ENCODE results near the gene NANP. TPM values are rescaled to one million over a fixed set of nuclear protein-coding genes. Genes with fewer than 3 reads are reported as not detected.
"Not testable (repeated sequence)": the region's sequence is repeated elsewhere in the genome, so short reads cannot be mapped to it uniquely, and the experiment has no call there.

The NANP gene
- total RNA-seq, 2 donors from 2014 or later: 6.5 to 10.4 TPM

- no peaks in the 10 kb centered on the region for H3K9me3 Mint-ChIP-seq
- no peaks in the 10 kb centered on the region for H3K4me1 ChIP-seq (ENCODE audit: control insufficient read depth, insufficient read depth, low read length)
- H3K27ac ChIP-seq (ENCODE audit: low read depth, low read length): no peak overlapping the region
- no peaks in the 10 kb centered on the region for H3K36me3 Mint-ChIP-seq (ENCODE audit: low read depth)
- WGBS, 2 experiments (ENCODE audit: insufficient coverage in 1 of 2, insufficient read length in 1 of 2): 91 to 100% methylated on average over 3 to 6 of the region's 7 CpGs
- H3K27ac Mint-ChIP-seq: no peak overlapping the region
- no peaks in the 10 kb centered on the region for H3K4me1 Mint-ChIP-seq
- H3K9me3 ChIP-seq (ENCODE audit: control insufficient read depth, low read length): no peaks in the 10 kb centered on the region
- no peak overlapping the region for H3K4me3 ChIP-seq (ENCODE audit: low read length)
- TF ChIP-seq CTCF (conservative IDR thresholded peaks at IDR 0.05): no peak
- no peak overlapping the region for H3K4me3 Mint-ChIP-seq
- no peaks in the 10 kb centered on the region for H3K27me3 Mint-ChIP-seq (ENCODE audit: insufficient read depth)
- no peaks in the 10 kb centered on the region for H3K27me3 ChIP-seq (ENCODE audit: control insufficient read depth, insufficient read depth, low read length, poor library complexity, severe bottlenecking)
- no peak for DNase-seq
- no peak overlapping the region for H3K9ac ChIP-seq (ENCODE audit: extremely low read depth, low read length, poor library complexity, severe bottlenecking)
- no peaks in the 10 kb centered on the region for H3K36me3 ChIP-seq (ENCODE audit: control insufficient read depth, insufficient read depth, low read length)
Observed at GRCh38 chr20:25605148-25605547, 18.7 kb downstream of the NANP start.

- Mint-ChIP-seq H3K4me3 (no peak overlapping the region), H3K27me3 (ENCODE audit: insufficient read depth) (no peaks in the 10 kb centered on the region), H3K4me1 (no peaks in the 10 kb centered on the region), H3K36me3 (ENCODE audit: low read depth) (no peaks in the 10 kb centered on the region), H3K27ac (no peak overlapping the region), H3K9me3 (no peaks in the 10 kb centered on the region)
- Histone ChIP-seq H3K4me3 (ENCODE audit: low read length) (no peak overlapping the region), H3K36me3 (ENCODE audit: control insufficient read depth, insufficient read depth, low read length) (no peaks in the 10 kb centered on the region), H3K27ac (ENCODE audit: low read depth, low read length) (no peak overlapping the region), H3K27me3 (ENCODE audit: control insufficient read depth, insufficient read depth, low read length, poor library complexity, severe bottlenecking) (no peaks in the 10 kb centered on the region), H3K4me1 (ENCODE audit: control insufficient read depth, insufficient read depth, low read length) (no peaks in the 10 kb centered on the region), H3K9ac (ENCODE audit: extremely low read depth, low read length, poor library complexity, severe bottlenecking) (no peak overlapping the region), H3K9me3 (ENCODE audit: control insufficient read depth, low read length) (no peaks in the 10 kb centered on the region)
- no peak for DNase-seq
- WGBS, 2 experiments (ENCODE audit: insufficient coverage in 1 of 2, insufficient read length in 1 of 2): 95% methylated on average over 9 of the region's 9 CpGs
- TF ChIP-seq CTCF (conservative IDR thresholded peaks at IDR 0.05): no peak
Observed at GRCh38 chr20:25604611-25605010, 19.2 kb downstream of the NANP start.

DNA sequence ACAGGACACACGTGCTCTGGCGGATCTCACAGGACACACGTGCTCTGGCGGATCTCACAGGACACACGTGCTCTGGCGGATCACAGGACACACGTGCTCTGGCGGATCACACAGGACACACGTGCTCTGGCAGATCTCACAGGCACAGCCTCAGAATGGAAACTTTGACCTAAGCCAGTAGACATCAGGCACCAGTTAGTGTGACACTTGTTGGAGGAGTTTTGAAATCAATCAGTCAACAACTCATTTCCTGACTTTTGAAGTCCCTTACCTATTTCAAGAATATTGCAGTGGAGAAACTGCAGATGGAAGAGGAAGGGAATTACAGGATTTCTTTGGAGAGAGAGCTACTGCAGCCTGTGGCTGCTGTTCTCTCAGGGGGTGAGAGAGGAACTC lies 20.9 kb downstream of the NANP start:
- H3K27ac ChIP-seq (ENCODE audit: low read depth, low read length); H3K9me3 ChIP-seq (ENCODE audit: control insufficient read depth, low read length); H3K27me3 ChIP-seq (ENCODE audit: control insufficient read depth, insufficient read depth, low read length, poor library complexity, severe bottlenecking); H3K9me3 Mint-ChIP-seq; H3K36me3 Mint-ChIP-seq (ENCODE audit: low read depth); H3K4me3 Mint-ChIP-seq; H3K4me1 ChIP-seq (ENCODE audit: control insufficient read depth, insufficient read depth, low read length); H3K36me3 ChIP-seq (ENCODE audit: control insufficient read depth, insufficient read depth, low read length); H3K27ac Mint-ChIP-seq; H3K4me1 Mint-ChIP-seq; H3K9ac ChIP-seq (ENCODE audit: extremely low read depth, low read length, poor library complexity, severe bottlenecking); H3K27me3 Mint-ChIP-seq (ENCODE audit: insufficient read depth); DNase-seq; H3K4me3 ChIP-seq (ENCODE audit: low read length): not testable (repeated sequence)
- 94 to 96% methylated on average over 5 to 7 of the region's 9 CpGs for WGBS, 2 experiments (ENCODE audit: insufficient coverage in 1 of 2, insufficient read length in 1 of 2)

- H3K27me3 ChIP-seq (ENCODE audit: control insufficient read depth, insufficient read depth, low read length, poor library complexity, severe bottlenecking); H3K36me3 ChIP-seq (ENCODE audit: control insufficient read depth, insufficient read depth, low read length); H3K36me3 Mint-ChIP-seq (ENCODE audit: low read depth); H3K4me1 ChIP-seq (ENCODE audit: control insufficient read depth, insufficient read depth, low read length); H3K27me3 Mint-ChIP-seq (ENCODE audit: insufficient read depth); H3K9me3 Mint-ChIP-seq; H3K4me1 Mint-ChIP-seq; H3K4me3 Mint-ChIP-seq; H3K27ac Mint-ChIP-seq; DNase-seq; H3K9me3 ChIP-seq (ENCODE audit: control insufficient read depth, low read length); H3K9ac ChIP-seq (ENCODE audit: extremely low read depth, low read length, poor library complexity, severe bottlenecking); H3K27ac ChIP-seq (ENCODE audit: low read depth, low read length); H3K4me3 ChIP-seq (ENCODE audit: low read length): not testable (repeated sequence)
- 93 to 94% methylated on average over 7 to 14 of the region's 39 CpGs for WGBS, 2 experiments (ENCODE audit: insufficient coverage in 1 of 2, insufficient read length in 1 of 2)
Observed at GRCh38 chr20:25602191-25602913, 21.5 kb downstream of the NANP start.
